HG03103 (cell line): Measurements from ENCODE around the gene MAZ.

Experiments used
- ATAC-seq: cut with Tn5 transposase; IDR thresholded peaks from one replicate; pipeline ENCODE4 v1.9.1; 2021; ENCODE audit warnings: low read depth; ENCODE audit not compliant: unreplicated experiment

The MAZ gene

GRCh38 chr16:29809031-29809747 lies 2.9 kb downstream of the MAZ start:
- ATAC-seq: no peak

- no peak for ATAC-seq
Measured at GRCh38 chr16:29809850-29810698, 3.7 kb downstream of the MAZ start.

GRCh38 chr16:29810699-29811169 lies 4.4 kb downstream of the MAZ start:
- ATAC-seq: no peak

- peak; percentile 26 for ATAC-seq
Measured at GRCh38 chr16:29811170-29811895, 5.0 kb downstream of the MAZ start.

GRCh38 chr16:29811896-29812665 lies 5.8 kb downstream of the MAZ start, which contains the start of gene PRRT2:
Gene PRRT2 (plus strand): TSS chr16:29812193. CDS start chr16:29813055, 862 bp downstream.
- ATAC-seq: no peak

- ATAC-seq: no peak
Measured at GRCh38 chr16:29812754-29813643, 6.7 kb downstream of the MAZ start.

GRCh38 chr16:29813644-29814562 lies 7.6 kb downstream of the MAZ start:
- ATAC-seq: no peak

GRCh38 chr16:29814592-29814991 lies 8.3 kb downstream of the MAZ start:
- ATAC-seq: no peak

GRCh38 chr16:29815032-29815721 lies 8.8 kb downstream of the MAZ start:
- no peak for ATAC-seq

GRCh38 chr16:29815793-29816693 lies 9.7 kb downstream of the MAZ start, which contains the start of gene PAGR1:
Gene PAGR1 (plus strand): TSS chr16:29816152. CDS start chr16:29816526, 374 bp downstream.
- peak; percentile 42 for ATAC-seq

GRCh38 chr16:29816694-29817441 lies 10.5 kb downstream of the MAZ start:
- peak; percentile 1 for ATAC-seq

- ATAC-seq: no peak
Measured at GRCh38 chr16:29818082-29818481, 11.8 kb downstream of the MAZ start.

- ATAC-seq: no peak
Measured at GRCh38 chr16:29819506-29819905, 13.2 kb downstream of the MAZ start.

GRCh38 chr16:29820271-29820701 lies 14.0 kb downstream of the MAZ start, which contains the start of gene MVP:
Gene MVP (plus strand): TSS chr16:29820462. CDS start chr16:29830550, 10,088 bp downstream.
- no peak for ATAC-seq
